GM12874 (cell line): ENCODE data around the gene CLCA4.

Source experiments
- CTCF ChIP-seq: IDR thresholded peaks from 2 replicates; pipeline ENCODE4 v1.5.1; 2011; ENCODE audit warnings: low read depth, mild to moderate bottlenecking, control low read depth, low read length, moderate library complexity; ENCODE audit not compliant: insufficient read depth

The CLCA4 gene

GRCh38 chr1:86504137-86504479 lies 42.8 kb upstream of the CLCA4 start:
- TF ChIP-seq CTCF, result no peak

- no peak for TF ChIP-seq CTCF
Measured at GRCh38 chr1:86504895-86505563, 41.8 kb upstream of the CLCA4 start.

GRCh38 chr1:86505564-86505902 lies 41.3 kb upstream of the CLCA4 start:
- TF ChIP-seq CTCF, result no peak

GRCh38 chr1:86507935-86508582 lies 38.8 kb upstream of the CLCA4 start:
- peak; percentile 33; the same call in 1 of the 2 replicates for TF ChIP-seq CTCF

GRCh38 chr1:86508583-86508969 lies 38.3 kb upstream of the CLCA4 start:
- TF ChIP-seq CTCF, result no peak

GRCh38 chr1:86515597-86515996 lies 31.3 kb upstream of the CLCA4 start:
- TF ChIP-seq CTCF, result no peak

GRCh38 chr1:86516335-86516734 lies 30.5 kb upstream of the CLCA4 start:
- no peak for TF ChIP-seq CTCF

- no peak for TF ChIP-seq CTCF
Measured at GRCh38 chr1:86517336-86517735, 29.5 kb upstream of the CLCA4 start.
